PFSK-1 (cell line): ENCODE results near the gene WDR62.

Experiments used
- FOXP2 ChIP-seq: optimal IDR thresholded peaks from 2 replicates; pipeline ENCODE3; 2011; ENCODE audit warnings: borderline replicate concordance, control low read depth, inconsistent platforms; ENCODE audit not compliant: insufficient read depth; ENCODE audit errors: extremely low read length, extremely low read depth
- POLR2AphosphoS5 ChIP-seq: IDR thresholded peaks from 2 replicates; pipeline ENCODE4 v1.6.1; 2012; ENCODE audit warnings: low read depth, mild to moderate bottlenecking, control low read depth, low read length, moderate library complexity
- TAF1 ChIP-seq: IDR thresholded peaks from 2 replicates; pipeline ENCODE4 v1.6.1; 2012; ENCODE audit warnings: low read length, control low read depth, borderline replicate concordance; ENCODE audit not compliant: insufficient read depth
- TF ChIP-seq, protein P1 (sequence below), 2 experiments: IDR thresholded peaks; 2 replicates each; pipeline versions ENCODE4 v1.6.1 to v1.8.0; 2011 to 2012; ENCODE audit warnings: low read depth in 2 of 2, low read length in 2 of 2, control low read depth in 1 of 2, inconsistent platforms in 1 of 2, mild to moderate bottlenecking in 1 of 2, moderate library complexity in 1 of 2; ENCODE audit not compliant: insufficient read depth in 1 of 2

GRCh38 chr19:36046443-36047050, 8.2 kb upstream of the WDR62 start:
- TF ChIP-seq, protein P1, sequence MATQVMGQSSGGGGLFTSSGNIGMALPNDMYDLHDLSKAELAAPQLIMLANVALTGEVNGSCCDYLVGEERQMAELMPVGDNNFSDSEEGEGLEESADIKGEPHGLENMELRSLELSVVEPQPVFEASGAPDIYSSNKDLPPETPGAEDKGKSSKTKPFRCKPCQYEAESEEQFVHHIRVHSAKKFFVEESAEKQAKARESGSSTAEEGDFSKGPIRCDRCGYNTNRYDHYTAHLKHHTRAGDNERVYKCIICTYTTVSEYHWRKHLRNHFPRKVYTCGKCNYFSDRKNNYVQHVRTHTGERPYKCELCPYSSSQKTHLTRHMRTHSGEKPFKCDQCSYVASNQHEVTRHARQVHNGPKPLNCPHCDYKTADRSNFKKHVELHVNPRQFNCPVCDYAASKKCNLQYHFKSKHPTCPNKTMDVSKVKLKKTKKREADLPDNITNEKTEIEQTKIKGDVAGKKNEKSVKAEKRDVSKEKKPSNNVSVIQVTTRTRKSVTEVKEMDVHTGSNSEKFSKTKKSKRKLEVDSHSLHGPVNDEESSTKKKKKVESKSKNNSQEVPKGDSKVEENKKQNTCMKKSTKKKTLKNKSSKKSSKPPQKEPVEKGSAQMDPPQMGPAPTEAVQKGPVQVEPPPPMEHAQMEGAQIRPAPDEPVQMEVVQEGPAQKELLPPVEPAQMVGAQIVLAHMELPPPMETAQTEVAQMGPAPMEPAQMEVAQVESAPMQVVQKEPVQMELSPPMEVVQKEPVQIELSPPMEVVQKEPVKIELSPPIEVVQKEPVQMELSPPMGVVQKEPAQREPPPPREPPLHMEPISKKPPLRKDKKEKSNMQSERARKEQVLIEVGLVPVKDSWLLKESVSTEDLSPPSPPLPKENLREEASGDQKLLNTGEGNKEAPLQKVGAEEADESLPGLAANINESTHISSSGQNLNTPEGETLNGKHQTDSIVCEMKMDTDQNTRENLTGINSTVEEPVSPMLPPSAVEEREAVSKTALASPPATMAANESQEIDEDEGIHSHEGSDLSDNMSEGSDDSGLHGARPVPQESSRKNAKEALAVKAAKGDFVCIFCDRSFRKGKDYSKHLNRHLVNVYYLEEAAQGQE (IDR thresholded peaks at IDR 0.05; ENCODE audit: insufficient read depth in 1 of 2, low read depth in 2 of 2, low read length in 2 of 2) = no peak
- TF ChIP-seq TAF1 (no peak), POLR2AphosphoS5 (no peak), FOXP2 (no peak)
